ENCODE results near the gene EFNB2. TPM values are rescaled to one million over a fixed set of nuclear protein-coding genes. Genes with fewer than 3 reads are reported as not detected.

Gene EFNB2
- total RNA-seq, 1 experiment from 2014 or later, result 5.2 TPM

- peak overlapping the region; percentile 51 for H3K4me3 ChIP-seq (ENCODE audit: low read depth, low read length, poor library complexity, severe bottlenecking)
- intact Hi-C loops (cut with micrococcal nuclease; ENCODE audit: unreplicated experiment), result loop anchor here (5.0 to 10.0 kb wide), 6 partner anchors 382 to 1963 kb away; no protein-coding TSS in a partner anchor
- peak; percentile 16 for DNase-seq (ENCODE audit: low spot score)
- peaks cover 4% of the 10 kb centered on the region for H3K4me1 ChIP-seq (ENCODE audit: insufficient read depth, low read length, poor library complexity, severe bottlenecking)
- POLR2A ChIA-PET (ENCODE audit: low non-redundant PET), result no interaction called here
- H3K36me3 ChIP-seq (ENCODE audit: insufficient read depth, low read length, poor library complexity, severe bottlenecking), result no peaks in the 10 kb centered on the region
- BruUV-seq (replicated peaks), result no TSS peak
- no peaks in the 10 kb centered on the region for H3K9me3 ChIP-seq (ENCODE audit: low read depth, low read length, poor library complexity, severe bottlenecking)
- CTCF ChIA-PET, result interaction anchor here (1.2 kb wide), 1 partner anchor 1124 kb away, joined by 4 read pairs; no protein-coding TSS in a partner anchor
- H3K27me3 ChIP-seq (replicated peaks; ENCODE audit: insufficient read depth, low read depth, low read length, poor library complexity), result peaks cover 50% of the 10 kb centered on the region
- H3K27ac ChIP-seq (ENCODE audit: low read depth, low read length, poor library complexity, severe bottlenecking), result no peak overlapping the region
- TF ChIP-seq CTCF (conservative IDR thresholded peaks at IDR 0.05; ENCODE audit: low read depth, low read length) (no peak), EZH2 (IDR thresholded peaks at IDR 0.05; ENCODE audit: borderline replicate concordance, low read depth, low read length, poor library complexity, severe bottlenecking) (no peak)
Observed at GRCh38 chr13:106534639-106535551, 567 bp downstream of the EFNB2 start.

GRCh38 chr13:106533943-106534638, 1.4 kb downstream of the EFNB2 start:
- no peak for DNase-seq (ENCODE audit: low spot score)
- Histone ChIP-seq H3K36me3 (ENCODE audit: insufficient read depth, low read length, poor library complexity, severe bottlenecking) (no peaks in the 10 kb centered on the region), H3K27me3 (replicated peaks; ENCODE audit: insufficient read depth, low read depth, low read length, poor library complexity) (peaks cover 52% of the 10 kb centered on the region), H3K4me3 (ENCODE audit: low read depth, low read length, poor library complexity, severe bottlenecking) (no peak overlapping the region), H3K27ac (ENCODE audit: low read depth, low read length, poor library complexity, severe bottlenecking) (no peak overlapping the region), H3K9me3 (ENCODE audit: low read depth, low read length, poor library complexity, severe bottlenecking) (no peaks in the 10 kb centered on the region), H3K4me1 (ENCODE audit: insufficient read depth, low read length, poor library complexity, severe bottlenecking) (peaks cover 4% of the 10 kb centered on the region)
- CTCF ChIA-PET, result no interaction called here
- BruUV-seq (replicated peaks), result no TSS peak
- TF ChIP-seq EZH2 (IDR thresholded peaks at IDR 0.05; ENCODE audit: borderline replicate concordance, low read depth, low read length, poor library complexity, severe bottlenecking) (peak; percentile 93), CTCF (conservative IDR thresholded peaks at IDR 0.05; ENCODE audit: low read depth, low read length) (no peak)
- intact Hi-C loops (cut with micrococcal nuclease; ENCODE audit: unreplicated experiment), result loop anchor here (10.0 kb wide), 3 partner anchors 539 to 1759 kb away; no protein-coding TSS in a partner anchor
- POLR2A ChIA-PET (ENCODE audit: low non-redundant PET), result no interaction called here

GRCh38 chr13:106533101-106533942, 2.1 kb downstream of the EFNB2 start:
- H3K4me1 ChIP-seq (ENCODE audit: insufficient read depth, low read length, poor library complexity, severe bottlenecking), result peaks cover 4% of the 10 kb centered on the region
- peak; percentile 37; the same call in 1 of the 2 replicates for TF ChIP-seq CTCF (conservative IDR thresholded peaks at IDR 0.05; ENCODE audit: low read depth, low read length)
- TF ChIP-seq EZH2 (IDR thresholded peaks at IDR 0.05; ENCODE audit: borderline replicate concordance, low read depth, low read length, poor library complexity, severe bottlenecking), result no peak
- intact Hi-C loops (cut with micrococcal nuclease; ENCODE audit: unreplicated experiment), result loop anchor here (10.0 kb wide), 3 partner anchors 539 to 1759 kb away; no protein-coding TSS in a partner anchor
- H3K27me3 ChIP-seq (replicated peaks; ENCODE audit: insufficient read depth, low read depth, low read length, poor library complexity), result peaks cover 58% of the 10 kb centered on the region
- H3K27ac ChIP-seq (ENCODE audit: low read depth, low read length, poor library complexity, severe bottlenecking), result no peak overlapping the region
- POLR2A ChIA-PET (ENCODE audit: low non-redundant PET), result no interaction called here
- CTCF ChIA-PET, result interaction anchor here (0.7 kb wide), 1 partner anchor 547 kb away, joined by 3 read pairs; no protein-coding TSS in a partner anchor
- H3K36me3 ChIP-seq (ENCODE audit: insufficient read depth, low read length, poor library complexity, severe bottlenecking), result no peaks in the 10 kb centered on the region
- BruUV-seq (replicated peaks), result TSS peak; percentile 31
- H3K9me3 ChIP-seq (ENCODE audit: low read depth, low read length, poor library complexity, severe bottlenecking), result no peaks in the 10 kb centered on the region
- peak; percentile 13 for DNase-seq (ENCODE audit: low spot score)
- H3K4me3 ChIP-seq (ENCODE audit: low read depth, low read length, poor library complexity, severe bottlenecking), result no peak overlapping the region
